Neuronal stem cell (in vitro differentiated cells): Measurements from ENCODE around the gene NMD3.
"Not testable (repeated sequence)": the region's sequence is repeated elsewhere in the genome, so short reads cannot be mapped to it uniquely, and the experiment has no call there.

Source experiments
- DNase-seq: peaks from one replicate; pipeline ENCODE4 v3.0.0-alpha.2; 2013; ENCODE audit warnings: low spot score
- H2AFZ ChIP-seq: one replicate; pipeline ENCODE4 v1.6.1; 2013; ENCODE audit warnings: mild to moderate bottlenecking, low read length, inconsistent platforms
- H2AK5ac ChIP-seq: 2 replicates; pipeline ENCODE4 v1.6.1; 2013; ENCODE audit warnings: low read depth, mild to moderate bottlenecking, inconsistent platforms, low read length, moderate library complexity, mixed read lengths
- H2BK120ac ChIP-seq: 2 replicates; pipeline ENCODE4 v1.6.1; 2013; ENCODE audit warnings: low read depth, mild to moderate bottlenecking, inconsistent platforms, low read length, moderate library complexity, mixed read lengths
- H2BK12ac ChIP-seq: one replicate; pipeline ENCODE4 v1.6.1; 2013; ENCODE audit warnings: low read length, inconsistent platforms
- H2BK15ac ChIP-seq: 2 replicates; pipeline ENCODE4 v1.6.1; 2013; ENCODE audit warnings: mild to moderate bottlenecking, low read length, inconsistent platforms, mixed read lengths
- H2BK5ac ChIP-seq: one replicate; pipeline ENCODE4 v1.6.1; 2013; ENCODE audit warnings: inconsistent platforms, mild to moderate bottlenecking, low read length, moderate library complexity
- H3K14ac ChIP-seq: one replicate; pipeline ENCODE4 v1.6.1; 2013; ENCODE audit warnings: low read length, inconsistent platforms
- H3K18ac ChIP-seq: 2 replicates; pipeline ENCODE4 v1.6.1; 2013; ENCODE audit warnings: low read length, inconsistent platforms
- H3K23ac ChIP-seq: 2 replicates; pipeline ENCODE4 v1.6.1; 2013; ENCODE audit warnings: low read depth, mild to moderate bottlenecking, mixed read lengths, low read length, inconsistent platforms; ENCODE audit not compliant: poor library complexity
- H3K27ac ChIP-seq: replicated peaks from 3 replicates; pipeline ENCODE4 v1.5.1; 2013; ENCODE audit warnings: low read length, inconsistent platforms
- H3K27me3 ChIP-seq, 3 experiments: 2 replicates each; pipeline ENCODE4 v1.6.1; 2013; ENCODE audit warnings: low read length in 3 of 3, mild to moderate bottlenecking in 2 of 3, inconsistent platforms in 1 of 3, low read depth in 1 of 3, mixed read lengths in 1 of 3, moderate library complexity in 1 of 3; ENCODE audit not compliant: control insufficient read depth in 3 of 3, insufficient read depth in 3 of 3
- H3K36me3 ChIP-seq, 2 donors: replicated peaks in 1 of 2; 2 replicates each; pipeline ENCODE4 v1.6.1; 2013; ENCODE audit warnings: low read length in 2 of 2; ENCODE audit not compliant: control insufficient read depth in 2 of 2, insufficient read depth in 2 of 2
- H3K4ac ChIP-seq: 2 replicates; pipeline ENCODE4 v1.6.1; 2013; ENCODE audit warnings: inconsistent platforms, mild to moderate bottlenecking, low read length, moderate library complexity
- H3K4me1 ChIP-seq, 2 donors: 1 replicate in 1 of 2; 2 replicates in 1 of 2; pipeline ENCODE4 v1.6.1; 2013; ENCODE audit warnings: low read length in 2 of 2, low read depth in 1 of 2; ENCODE audit not compliant: control insufficient read depth in 2 of 2, insufficient read depth in 1 of 2
- H3K4me2 ChIP-seq: one replicate; pipeline ENCODE4 v1.6.1; 2013; ENCODE audit warnings: mild to moderate bottlenecking, low read length, inconsistent platforms; ENCODE audit not compliant: insufficient read depth, poor library complexity, severe bottlenecking
- H3K4me3 ChIP-seq, 2 donors: 2 replicates each; pipeline ENCODE4 v1.5.1; 2013; ENCODE audit warnings: low read length in 2 of 2, mild to moderate bottlenecking in 2 of 2, inconsistent platforms in 1 of 2, moderate library complexity in 1 of 2
- H3K79me1 ChIP-seq: one replicate; pipeline ENCODE4 v1.6.1; 2013; ENCODE audit warnings: low read depth, mild to moderate bottlenecking, inconsistent platforms, low read length, moderate library complexity
- H3K9ac ChIP-seq: one replicate; pipeline ENCODE4 v1.6.1; 2013; ENCODE audit warnings: mild to moderate bottlenecking, low read depth, low read length, inconsistent platforms; ENCODE audit not compliant: poor library complexity
- H3K9me3 ChIP-seq, 2 donors: replicated peaks in 1 of 2; 2 replicates each; pipeline versions ENCODE3 to v1.6.1; 2013; ENCODE audit warnings: low read length in 2 of 2, mild to moderate bottlenecking in 2 of 2, inconsistent platforms in 1 of 2, low read depth in 1 of 2, mixed read lengths in 1 of 2, moderate library complexity in 1 of 2; ENCODE audit not compliant: control insufficient read depth in 2 of 2, insufficient read depth in 1 of 2
- H4K8ac ChIP-seq: one replicate; pipeline ENCODE4 v1.6.1; 2013; ENCODE audit warnings: low read depth, mild to moderate bottlenecking, inconsistent platforms, low read length, moderate library complexity
- H4K91ac ChIP-seq: one replicate; pipeline ENCODE4 v1.6.1; 2013; ENCODE audit warnings: low read length, low read depth, mild to moderate bottlenecking, inconsistent platforms; ENCODE audit not compliant: poor library complexity
- WGBS, 2 donors: extraction: QIAGEN DNeasy Blood & Tissue Kit; methylation state at CpG; one replicate each; pipeline ENCODE4 v1.1.7; 2013; ENCODE audit warnings: missing lambda C conversion rate in 2 of 2, mixed read lengths in 1 of 2; ENCODE audit not compliant: insufficient read length in 2 of 2, insufficient replicate concordance in 1 of 2; ENCODE audit errors: extremely low coverage in 2 of 2; 5-methylcytosine and 5-hydroxymethylcytosine counted together

NMD3 gene

GRCh38 chr3:161177991-161178390, 43.1 kb upstream of the NMD3 start:
- H3K18ac ChIP-seq: no peak overlapping the region
- no peak overlapping the region for H3K4me3 ChIP-seq
- H3K9me3 ChIP-seq: no peaks in the 10 kb centered on the region
- H3K79me1 ChIP-seq: no peaks in the 10 kb centered on the region
- no peak overlapping the region for H2BK5ac ChIP-seq
- DNase-seq: no peak
- no peak overlapping the region for H3K23ac ChIP-seq
- H3K36me3 ChIP-seq: no peaks in the 10 kb centered on the region
- no peak overlapping the region for H4K91ac ChIP-seq
- no CpG with 5 or more reads among the region's 3 CpGs for WGBS, 2 donors
- no peak overlapping the region for H2BK15ac ChIP-seq
- no peak overlapping the region for H2AK5ac ChIP-seq
- no peak overlapping the region for H3K27ac ChIP-seq
- H4K8ac ChIP-seq: no peak overlapping the region
- no peak overlapping the region for H3K4me2 ChIP-seq
- no peak overlapping the region for H3K14ac ChIP-seq
- no peak overlapping the region for H3K9ac ChIP-seq
- no peaks in the 10 kb centered on the region for H3K27me3 ChIP-seq
- H2AFZ ChIP-seq: no peak overlapping the region
- H2BK12ac ChIP-seq: no peak overlapping the region
- peaks cover 0 to 3% of the 10 kb centered on the region in 2 donors for H3K4me1 ChIP-seq
- no peak overlapping the region for H3K4ac ChIP-seq
- no peak overlapping the region for H2BK120ac ChIP-seq

GRCh38 chr3:161181371-161181770, 39.7 kb upstream of the NMD3 start:
- H2AK5ac ChIP-seq, H3K4me1 ChIP-seq, H3K27me3 ChIP-seq, H3K27ac ChIP-seq, H4K8ac ChIP-seq, H2BK5ac ChIP-seq, H3K9ac ChIP-seq, H2AFZ ChIP-seq, H3K9me3 ChIP-seq, H3K14ac ChIP-seq, H3K23ac ChIP-seq, H3K4me3 ChIP-seq, H3K4ac ChIP-seq, H4K91ac ChIP-seq, DNase-seq, H2BK120ac ChIP-seq, H2BK15ac ChIP-seq, H2BK12ac ChIP-seq, H3K18ac ChIP-seq, H3K36me3 ChIP-seq, H3K4me2 ChIP-seq, H3K79me1 ChIP-seq: not testable (repeated sequence)
- WGBS, 2 donors: no CpG with 5 or more reads among the region's 1 CpG

GRCh38 chr3:161187046-161187445, 34.1 kb upstream of the NMD3 start:
- H3K4me2 ChIP-seq: no peak overlapping the region
- no peak overlapping the region for H2BK12ac ChIP-seq
- no CpG with 5 or more reads among the region's 2 CpGs for WGBS, 2 donors
- H2AK5ac ChIP-seq: no peak overlapping the region
- no peak overlapping the region for H3K18ac ChIP-seq
- DNase-seq: no peak
- no peak overlapping the region for H3K14ac ChIP-seq
- H3K36me3 ChIP-seq: no peaks in the 10 kb centered on the region
- H3K4me3 ChIP-seq: no peak overlapping the region
- H3K9me3 ChIP-seq: no peaks in the 10 kb centered on the region
- no peak overlapping the region for H2BK5ac ChIP-seq
- H3K27me3 ChIP-seq: no peaks in the 10 kb centered on the region
- no peak overlapping the region for H4K91ac ChIP-seq
- no peak overlapping the region for H3K27ac ChIP-seq
- H3K79me1 ChIP-seq: no peaks in the 10 kb centered on the region
- no peak overlapping the region for H2BK120ac ChIP-seq
- no peak overlapping the region for H2BK15ac ChIP-seq
- H3K9ac ChIP-seq: no peak overlapping the region
- H3K4me1 ChIP-seq: no peaks in the 10 kb centered on the region
- no peak overlapping the region for H4K8ac ChIP-seq
- no peak overlapping the region for H3K23ac ChIP-seq
- H2AFZ ChIP-seq: no peak overlapping the region
- no peak overlapping the region for H3K4ac ChIP-seq

- H3K9ac ChIP-seq: no peak overlapping the region
Measured at GRCh38 chr3:161197855-161198850, 23.0 kb upstream of the NMD3 start.

More at GRCh38 chr3:161197855-161198850, 23.0 kb upstream of the NMD3 start:
- Histone ChIP-seq H2BK15ac (no peak overlapping the region), H2BK5ac (no peak overlapping the region), H3K36me3 (no peaks in the 10 kb centered on the region), H3K9me3 (peaks cover 0 to 2% of the 10 kb centered on the region in 2 donors), H2AFZ (no peak overlapping the region), H3K14ac (no peak overlapping the region), H4K91ac (no peak overlapping the region), H3K4me2 (no peak overlapping the region), H3K4me1 (no peaks in the 10 kb centered on the region), H3K23ac (no peak overlapping the region), H3K27ac (no peak overlapping the region), H2BK120ac (no peak overlapping the region), H3K4me3 (no peak overlapping the region), H2AK5ac (no peak overlapping the region), H3K18ac (no peak overlapping the region), H3K4ac (no peak overlapping the region), H3K79me1 (no peaks in the 10 kb centered on the region), H3K27me3 (no peaks in the 10 kb centered on the region), H4K8ac (no peak overlapping the region), H2BK12ac (no peak overlapping the region)
- no peak for DNase-seq
- WGBS, 2 donors: no CpG with 5 or more reads among the region's 6 CpGs
